ENCODE results near the gene CASTOR1. TPM values are rescaled to one million over a fixed set of nuclear protein-coding genes. Genes with fewer than 3 reads are reported as not detected.

Gene CASTOR1
- total and polyA plus RNA-seq, 12 donors: 2.8 to 14.7 (median 6.2) TPM

DNA sequence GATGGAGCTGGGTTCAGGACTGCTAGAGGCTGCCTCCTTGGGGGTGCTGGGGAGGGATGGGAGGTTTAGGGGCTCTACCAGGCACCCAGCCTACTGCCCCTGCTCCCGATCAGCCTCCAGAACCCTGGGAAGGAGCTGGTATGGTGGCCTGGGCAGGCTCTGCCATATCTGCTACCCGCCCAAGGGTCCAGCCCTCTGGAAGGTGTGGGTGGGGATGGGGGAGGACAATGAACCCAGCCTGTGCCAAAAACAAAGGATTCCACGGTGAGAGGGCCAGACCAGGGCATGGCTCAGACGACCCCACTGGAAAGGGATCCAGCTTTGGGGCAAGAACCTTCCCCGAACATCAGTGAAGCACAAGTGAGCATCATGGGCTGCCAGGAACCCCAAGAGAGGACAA is 3.0 kb downstream of the CASTOR1 start:
- intact Hi-C loops (cut with DNase I): loop anchor here in 8 of 10 donors (2.0 to 10.0 kb wide), 7 partner anchors 24 to 102 kb away; partner anchors contain the start of genes RNF215 (in 3 of the 8), TBC1D10A (in 3 of the 8), CCDC157 (in 1 of the 8) and SF3A1 (in 1 of the 8)
- Histone ChIP-seq H3K27ac (no peak overlapping the region), H3K27me3 (no peaks in the 10 kb centered on the region), H3K4me1 (peaks cover 9 to 54% (median 29%) of the 10 kb centered on the region in 9 donors), H3K9me3 (no peaks in the 10 kb centered on the region), H3K4me3 (no peak overlapping the region), H3K36me3 (peaks cover 0 to 32% (median 15%) of the 10 kb centered on the region in 9 donors)
- TF ChIP-seq, protein P1, sequence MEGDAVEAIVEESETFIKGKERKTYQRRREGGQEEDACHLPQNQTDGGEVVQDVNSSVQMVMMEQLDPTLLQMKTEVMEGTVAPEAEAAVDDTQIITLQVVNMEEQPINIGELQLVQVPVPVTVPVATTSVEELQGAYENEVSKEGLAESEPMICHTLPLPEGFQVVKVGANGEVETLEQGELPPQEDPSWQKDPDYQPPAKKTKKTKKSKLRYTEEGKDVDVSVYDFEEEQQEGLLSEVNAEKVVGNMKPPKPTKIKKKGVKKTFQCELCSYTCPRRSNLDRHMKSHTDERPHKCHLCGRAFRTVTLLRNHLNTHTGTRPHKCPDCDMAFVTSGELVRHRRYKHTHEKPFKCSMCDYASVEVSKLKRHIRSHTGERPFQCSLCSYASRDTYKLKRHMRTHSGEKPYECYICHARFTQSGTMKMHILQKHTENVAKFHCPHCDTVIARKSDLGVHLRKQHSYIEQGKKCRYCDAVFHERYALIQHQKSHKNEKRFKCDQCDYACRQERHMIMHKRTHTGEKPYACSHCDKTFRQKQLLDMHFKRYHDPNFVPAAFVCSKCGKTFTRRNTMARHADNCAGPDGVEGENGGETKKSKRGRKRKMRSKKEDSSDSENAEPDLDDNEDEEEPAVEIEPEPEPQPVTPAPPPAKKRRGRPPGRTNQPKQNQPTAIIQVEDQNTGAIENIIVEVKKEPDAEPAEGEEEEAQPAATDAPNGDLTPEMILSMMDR (IDR thresholded peaks at IDR 0.05): no peak
- ATAC-seq: no peak
- 82 to 90% methylated on average over 5 of the region's 5 CpGs for WGBS, 2 donors
- no peak for DNase-seq

DNA sequence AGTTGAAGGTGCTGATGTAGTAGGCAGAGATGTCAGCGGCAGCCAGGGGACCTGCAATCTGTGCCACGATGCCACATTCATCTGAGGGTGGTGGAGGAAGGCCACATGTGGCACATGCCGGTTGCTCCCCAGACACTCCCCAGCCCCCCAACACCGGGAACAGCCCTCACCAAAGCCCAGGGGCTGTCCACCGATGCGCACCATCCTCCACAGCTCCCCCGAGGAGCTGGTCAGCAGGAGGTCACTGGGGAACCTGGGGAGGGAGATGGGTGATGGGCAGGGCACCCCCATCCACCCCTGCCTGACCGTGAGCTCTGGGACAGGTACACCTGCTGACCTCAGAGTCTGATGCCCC is 3.5 kb downstream of the CASTOR1 start:
- no peak overlapping the region for H3K4me3 ChIP-seq
- TF ChIP-seq, protein P1 (IDR thresholded peaks at IDR 0.05): no peak
- DNase-seq (no peak), ATAC-seq (no peak)
- H3K27me3 ChIP-seq: no peaks in the 10 kb centered on the region
- intact Hi-C loops (cut with DNase I): loop anchor here in 8 of 10 donors (2.0 to 10.0 kb wide), 7 partner anchors 23 to 103 kb away; partner anchors contain the start of genes RNF215 (in 3 of the 8), TBC1D10A (in 3 of the 8), CCDC157 (in 1 of the 8) and SF3A1 (in 1 of the 8)
- no peaks in the 10 kb centered on the region for H3K9me3 ChIP-seq
- peaks cover 5 to 49% (median 24%) of the 10 kb centered on the region in 9 donors for H3K4me1 ChIP-seq
- peaks cover 0 to 32% (median 15%) of the 10 kb centered on the region in 9 donors for H3K36me3 ChIP-seq
- no peak overlapping the region for H3K27ac ChIP-seq
- 89 to 90% methylated on average over 8 of the region's 8 CpGs for WGBS, 2 donors

DNA sequence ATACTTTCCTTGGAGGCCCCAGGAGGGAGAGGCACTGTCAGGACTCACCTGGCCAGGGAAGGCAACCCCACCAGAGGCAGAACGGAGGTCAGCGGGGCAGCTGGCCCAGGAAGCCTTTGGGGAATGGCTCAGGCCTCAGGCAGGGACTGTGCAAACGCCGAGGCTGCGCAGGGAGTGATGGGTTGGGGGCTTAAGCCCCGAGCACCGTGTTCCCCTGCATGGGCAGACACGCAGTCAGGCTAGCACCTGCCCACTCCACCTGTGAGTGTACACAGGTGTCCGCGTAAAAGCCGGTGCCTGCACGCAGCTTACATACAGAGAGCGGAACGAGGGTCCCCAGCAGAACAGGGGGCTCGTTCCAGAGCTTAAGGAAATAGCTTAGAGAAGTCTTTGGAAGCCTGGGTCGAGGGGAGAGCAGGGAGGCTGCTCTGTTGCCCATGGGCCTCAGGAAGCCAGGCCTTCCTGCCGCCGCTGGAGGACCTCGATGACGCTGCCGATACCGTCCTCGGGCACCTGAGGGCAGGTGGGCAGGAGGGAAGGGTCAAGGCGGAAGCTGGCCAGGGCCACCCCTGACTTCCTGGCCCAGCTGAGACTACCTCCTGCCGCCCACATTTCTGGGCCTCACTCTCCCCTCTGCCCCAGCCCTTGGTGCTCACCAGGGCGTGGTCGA is 4.0 kb downstream of the CASTOR1 start:
- no peak overlapping the region for H3K4me3 ChIP-seq
- H3K27me3 ChIP-seq: no peaks in the 10 kb centered on the region
- intact Hi-C loops (cut with DNase I): loop anchor here in 5 of 10 donors (5.0 to 10.0 kb wide), 4 partner anchors 42 to 102 kb away; partner anchors contain the start of genes TBC1D10A (in 3 of the 5), CCDC157 (in 1 of the 5), RNF215 (in 1 of the 5) and SF3A1 (in 1 of the 5)
- H3K36me3 ChIP-seq: peaks cover 0 to 32% (median 15%) of the 10 kb centered on the region in 9 donors
- DNase-seq (no peak), ATAC-seq (no peak)
- no peak overlapping the region for H3K27ac ChIP-seq
- H3K9me3 ChIP-seq: no peaks in the 10 kb centered on the region
- 90 to 95% methylated on average over 26 to 27 of the region's 27 CpGs for WGBS, 2 donors
- TF ChIP-seq, protein P1 (IDR thresholded peaks at IDR 0.05): no peak
- peaks cover 3 to 47% (median 19%) of the 10 kb centered on the region in 9 donors for H3K4me1 ChIP-seq

DNA sequence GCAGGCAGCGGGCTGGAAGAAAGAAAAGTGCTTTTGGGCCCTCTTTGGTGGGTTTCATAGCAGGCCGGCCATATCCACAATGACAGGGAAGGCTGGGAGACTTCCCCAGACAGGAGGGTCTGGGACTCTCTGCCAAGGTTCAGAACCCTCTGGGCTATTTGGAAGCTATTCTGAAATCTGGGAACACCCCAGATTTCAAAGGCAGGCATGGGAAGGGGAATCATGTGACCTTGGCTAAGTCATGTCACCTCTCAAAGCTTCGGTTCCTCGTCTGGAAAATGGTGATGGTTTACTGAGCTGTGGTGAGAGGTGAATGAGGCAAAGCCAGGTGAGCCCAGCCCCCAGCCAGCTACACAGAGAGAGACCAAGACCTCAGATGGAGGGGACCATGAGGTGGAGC is 4.6 kb downstream of the CASTOR1 start:
- intact Hi-C loops (cut with DNase I): loop anchor here in 5 of 10 donors (5.0 to 10.0 kb wide), 4 partner anchors 43 to 103 kb away; partner anchors contain the start of genes TBC1D10A (in 3 of the 5), CCDC157 (in 1 of the 5), RNF215 (in 1 of the 5) and SF3A1 (in 1 of the 5)
- 94 to 96% methylated on average over 4 of the region's 4 CpGs for WGBS, 2 donors
- no peaks in the 10 kb centered on the region for H3K27me3 ChIP-seq
- H3K9me3 ChIP-seq: no peaks in the 10 kb centered on the region
- H3K4me3 ChIP-seq: no peak overlapping the region
- H3K27ac ChIP-seq: no peak overlapping the region
- TF ChIP-seq, protein P1 (IDR thresholded peaks at IDR 0.05): no peak
- H3K4me1 ChIP-seq: peaks cover 0 to 47% (median 14%) of the 10 kb centered on the region in 9 donors
- DNase-seq: no peak
- peaks cover 0 to 32% (median 15%) of the 10 kb centered on the region in 9 donors for H3K36me3 ChIP-seq
- ATAC-seq: no peak

Data from heart right ventricle (tissue), 16 donors.